Measurements from ENCODE around the gene NDUFB11. TPM values are rescaled to one million over a fixed set of nuclear protein-coding genes. Genes with fewer than 3 reads are reported as not detected.

NDUFB11 gene
- total RNA-seq, 1 experiment from 2014 or later, result 110 TPM

DNA sequence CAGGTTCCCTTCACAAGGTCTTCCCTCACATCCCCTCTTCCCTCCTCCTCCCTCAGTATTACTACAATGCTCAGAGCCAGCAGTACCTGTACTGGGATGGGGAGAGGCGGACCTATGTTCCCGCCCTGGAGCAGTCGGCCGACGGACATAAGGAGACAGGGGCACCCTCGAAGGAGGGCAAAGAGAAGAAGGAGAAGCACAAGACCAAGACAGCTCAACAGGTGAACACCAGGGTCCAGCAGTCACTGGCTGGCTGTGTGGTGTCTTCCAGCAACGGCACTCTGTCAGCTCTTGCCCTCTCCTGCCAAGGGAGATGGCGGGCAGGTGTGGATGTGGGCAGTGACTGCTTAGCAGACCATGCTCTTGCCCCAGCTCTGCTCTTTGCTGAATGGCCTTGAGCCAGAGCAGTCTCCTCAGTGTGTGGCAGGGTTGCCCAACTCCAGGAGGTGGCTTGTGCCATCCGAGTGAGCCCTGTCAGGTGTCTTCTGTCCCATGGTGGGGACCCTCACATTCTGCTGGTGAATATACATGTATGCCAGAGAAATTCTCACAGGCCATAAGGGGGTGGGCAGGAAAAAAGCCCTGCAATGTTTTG is 37.7 kb upstream of the NDUFB11 start (continued):
- TF ChIP-seq FOXP1 (CRISPR knock-in tag; IDR thresholded peaks at IDR 0.05; ENCODE audit: borderline replicate concordance), result no peak
- TF ChIP-seq, protein P1, sequence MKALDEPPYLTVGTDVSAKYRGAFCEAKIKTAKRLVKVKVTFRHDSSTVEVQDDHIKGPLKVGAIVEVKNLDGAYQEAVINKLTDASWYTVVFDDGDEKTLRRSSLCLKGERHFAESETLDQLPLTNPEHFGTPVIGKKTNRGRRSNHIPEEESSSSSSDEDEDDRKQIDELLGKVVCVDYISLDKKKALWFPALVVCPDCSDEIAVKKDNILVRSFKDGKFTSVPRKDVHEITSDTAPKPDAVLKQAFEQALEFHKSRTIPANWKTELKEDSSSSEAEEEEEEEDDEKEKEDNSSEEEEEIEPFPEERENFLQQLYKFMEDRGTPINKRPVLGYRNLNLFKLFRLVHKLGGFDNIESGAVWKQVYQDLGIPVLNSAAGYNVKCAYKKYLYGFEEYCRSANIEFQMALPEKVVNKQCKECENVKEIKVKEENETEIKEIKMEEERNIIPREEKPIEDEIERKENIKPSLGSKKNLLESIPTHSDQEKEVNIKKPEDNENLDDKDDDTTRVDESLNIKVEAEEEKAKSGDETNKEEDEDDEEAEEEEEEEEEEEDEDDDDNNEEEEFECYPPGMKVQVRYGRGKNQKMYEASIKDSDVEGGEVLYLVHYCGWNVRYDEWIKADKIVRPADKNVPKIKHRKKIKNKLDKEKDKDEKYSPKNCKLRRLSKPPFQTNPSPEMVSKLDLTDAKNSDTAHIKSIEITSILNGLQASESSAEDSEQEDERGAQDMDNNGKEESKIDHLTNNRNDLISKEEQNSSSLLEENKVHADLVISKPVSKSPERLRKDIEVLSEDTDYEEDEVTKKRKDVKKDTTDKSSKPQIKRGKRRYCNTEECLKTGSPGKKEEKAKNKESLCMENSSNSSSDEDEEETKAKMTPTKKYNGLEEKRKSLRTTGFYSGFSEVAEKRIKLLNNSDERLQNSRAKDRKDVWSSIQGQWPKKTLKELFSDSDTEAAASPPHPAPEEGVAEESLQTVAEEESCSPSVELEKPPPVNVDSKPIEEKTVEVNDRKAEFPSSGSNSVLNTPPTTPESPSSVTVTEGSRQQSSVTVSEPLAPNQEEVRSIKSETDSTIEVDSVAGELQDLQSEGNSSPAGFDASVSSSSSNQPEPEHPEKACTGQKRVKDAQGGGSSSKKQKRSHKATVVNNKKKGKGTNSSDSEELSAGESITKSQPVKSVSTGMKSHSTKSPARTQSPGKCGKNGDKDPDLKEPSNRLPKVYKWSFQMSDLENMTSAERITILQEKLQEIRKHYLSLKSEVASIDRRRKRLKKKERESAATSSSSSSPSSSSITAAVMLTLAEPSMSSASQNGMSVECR (CRISPR knock-in tag; IDR thresholded peaks at IDR 0.05; ENCODE audit: borderline replicate concordance), result no peak

GRCh38 chrX:47181301-47181700 is 36.8 kb upstream of the NDUFB11 start:
- CTCF ChIA-PET, result no interaction called here

DNA sequence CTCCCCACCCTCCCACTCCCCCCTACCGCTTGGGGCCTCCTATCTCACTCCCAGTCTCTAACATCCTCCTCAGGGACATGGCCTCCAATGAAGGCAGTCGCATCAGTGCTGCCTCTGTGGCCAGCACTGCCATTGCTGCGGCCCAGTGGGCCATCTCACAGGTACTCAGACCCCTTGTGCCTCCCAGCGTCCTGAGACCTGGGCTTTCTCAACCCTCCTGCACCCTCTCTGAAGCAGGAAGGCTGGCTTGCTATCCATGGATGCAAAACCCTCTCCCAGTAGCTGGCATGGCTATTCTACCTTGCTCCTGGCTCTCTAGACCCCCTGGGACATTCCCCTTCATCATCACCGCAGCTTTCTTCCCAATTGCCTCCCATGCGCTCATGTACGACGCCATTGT is 35.8 kb upstream of the NDUFB11 start:
- Mint-ChIP-seq H3K27me3 (ENCODE audit: low read depth) (no peaks in the 10 kb centered on the region), H3K4me3 (no peak overlapping the region), H3K4me1 (no peaks in the 10 kb centered on the region), H3K9me3 (no peaks in the 10 kb centered on the region), H3K27ac (no peak overlapping the region), H3K36me3 (peaks cover 28% of the 10 kb centered on the region)
- no peak for ATAC-seq
- POLR2A ChIA-PET, result no interaction called here
- CTCF ChIA-PET, result no interaction called here
- no peak for TF ChIP-seq ATF1 (CRISPR knock-in tag; IDR thresholded peaks at IDR 0.05)
- no peak for TF ChIP-seq E2F4 (CRISPR knock-in tag; IDR thresholded peaks at IDR 0.05; ENCODE audit: borderline replicate concordance, low read depth)
- no peak for TF ChIP-seq USF1 (CRISPR knock-in tag; IDR thresholded peaks at IDR 0.05)
- TF ChIP-seq, protein P2, sequence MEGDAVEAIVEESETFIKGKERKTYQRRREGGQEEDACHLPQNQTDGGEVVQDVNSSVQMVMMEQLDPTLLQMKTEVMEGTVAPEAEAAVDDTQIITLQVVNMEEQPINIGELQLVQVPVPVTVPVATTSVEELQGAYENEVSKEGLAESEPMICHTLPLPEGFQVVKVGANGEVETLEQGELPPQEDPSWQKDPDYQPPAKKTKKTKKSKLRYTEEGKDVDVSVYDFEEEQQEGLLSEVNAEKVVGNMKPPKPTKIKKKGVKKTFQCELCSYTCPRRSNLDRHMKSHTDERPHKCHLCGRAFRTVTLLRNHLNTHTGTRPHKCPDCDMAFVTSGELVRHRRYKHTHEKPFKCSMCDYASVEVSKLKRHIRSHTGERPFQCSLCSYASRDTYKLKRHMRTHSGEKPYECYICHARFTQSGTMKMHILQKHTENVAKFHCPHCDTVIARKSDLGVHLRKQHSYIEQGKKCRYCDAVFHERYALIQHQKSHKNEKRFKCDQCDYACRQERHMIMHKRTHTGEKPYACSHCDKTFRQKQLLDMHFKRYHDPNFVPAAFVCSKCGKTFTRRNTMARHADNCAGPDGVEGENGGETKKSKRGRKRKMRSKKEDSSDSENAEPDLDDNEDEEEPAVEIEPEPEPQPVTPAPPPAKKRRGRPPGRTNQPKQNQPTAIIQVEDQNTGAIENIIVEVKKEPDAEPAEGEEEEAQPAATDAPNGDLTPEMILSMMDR (IDR thresholded peaks at IDR 0.05), result no peak
- TF ChIP-seq, protein P3, sequence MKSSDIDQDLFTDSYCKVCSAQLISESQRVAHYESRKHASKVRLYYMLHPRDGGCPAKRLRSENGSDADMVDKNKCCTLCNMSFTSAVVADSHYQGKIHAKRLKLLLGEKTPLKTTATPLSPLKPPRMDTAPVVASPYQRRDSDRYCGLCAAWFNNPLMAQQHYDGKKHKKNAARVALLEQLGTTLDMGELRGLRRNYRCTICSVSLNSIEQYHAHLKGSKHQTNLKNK (CRISPR knock-in tag; IDR thresholded peaks at IDR 0.05), result no peak
- no peak for TF ChIP-seq ZNF425 (CRISPR knock-in tag; conservative IDR thresholded peaks at IDR 0.05)
- no peak for DNase-seq (ENCODE audit: low spot score)

More at GRCh38 chrX:47181301-47181700, 36.8 kb upstream of the NDUFB11 start:
- no peak for ATAC-seq
- Mint-ChIP-seq H3K4me1 (no peaks in the 10 kb centered on the region), H3K4me3 (no peak overlapping the region), H3K36me3 (peaks cover 32% of the 10 kb centered on the region), H3K27me3 (ENCODE audit: low read depth) (no peaks in the 10 kb centered on the region), H3K27ac (no peak overlapping the region), H3K9me3 (no peaks in the 10 kb centered on the region)
- DNase-seq (ENCODE audit: low spot score), result no peak
- POLR2A ChIA-PET, result no interaction called here
- no peak for TF ChIP-seq OVOL2 (CRISPR knock-in tag; IDR thresholded peaks at IDR 0.05; ENCODE audit: borderline replicate concordance)
